Left ventricle myocardium inferior (tissue), 1 donor: ENCODE results near the gene NMNAT2. TPM values are rescaled to one million over a fixed set of nuclear protein-coding genes. Genes with fewer than 3 reads are reported as not detected.
A peak's percentile ranks its signal among the peaks of the same experiment; 100 is the strongest.

Experiments used
- DNase-seq: peaks from one replicate; pipeline ENCODE4 v3.0.0-alpha.2; 2020
- H3K27ac ChIP-seq: fragments of 200-600 bp; replicated peaks from 2 replicates; pipeline ENCODE4 v1.8.0; 2021
- H3K27me3 ChIP-seq: fragments of 200-600 bp; 2 replicates; pipeline ENCODE4 v1.8.0; 2021; ENCODE audit warnings: low read depth
- H3K36me3 ChIP-seq: fragments of 200-600 bp; 2 replicates; pipeline ENCODE4 v1.8.0; 2021
- H3K4me1 ChIP-seq: fragments of 200-600 bp; 2 replicates; pipeline ENCODE4 v1.8.0; 2021
- H3K4me3 ChIP-seq: fragments of 200-600 bp; 2 replicates; pipeline ENCODE4 v1.8.0; 2021; ENCODE audit warnings: mild to moderate bottlenecking, moderate library complexity
- H3K9me3 ChIP-seq: fragments of 200-600 bp; replicated peaks from 2 replicates; pipeline ENCODE4 v1.8.0; 2021
- CTCF ChIP-seq: fragments of 200-600 bp; IDR thresholded peaks from 2 replicates; pipeline ENCODE4 v1.8.0; 2021; ENCODE audit warnings: antibody characterized with exemption, mild to moderate bottlenecking, borderline replicate concordance
- intact Hi-C: fragments of 100-400 bp; cut with micrococcal nuclease; formaldehyde crosslinking; loops from one replicate; pipeline ENCODE4 v1.11.0; 2022
- total RNA-seq: library from RNA; stranded (reverse); fragmentation: NEBNext Ultra II Directional; extraction: Animal tissue kit (Norgen Biotek cat#: 25700); gene quantifications from one replicate; pipeline ENCODE4 v1.2.1, GENCODE V29; 2021
- donor health status: DM: no; HTN: yes; CAD: no; lungs with severe emphysema.

NMNAT2 gene
- total RNA-seq, 1 donor from 2014 or later = 3.4 TPM

- no peak overlapping the region for H3K4me3 ChIP-seq
- intact Hi-C loops = no loop called here
- TF ChIP-seq CTCF = no peak
- no peak for DNase-seq
- H3K27me3 ChIP-seq = no peaks in the 10 kb centered on the region
- H3K4me1 ChIP-seq = peaks cover 44% of the 10 kb centered on the region
- H3K9me3 ChIP-seq = no peaks in the 10 kb centered on the region
- peak overlapping the region; percentile 56 for H3K27ac ChIP-seq
- H3K36me3 ChIP-seq = no peaks in the 10 kb centered on the region
These were observed 126.2 kb downstream of the NMNAT2 start for GRCh38 chr1:183291802-183292514.

- no peaks in the 10 kb centered on the region for H3K9me3 ChIP-seq
- intact Hi-C loops = no loop called here
- no peak for DNase-seq
- H3K4me3 ChIP-seq = no peak overlapping the region
- H3K27me3 ChIP-seq = no peaks in the 10 kb centered on the region
- TF ChIP-seq CTCF = no peak
- H3K4me1 ChIP-seq = peaks cover 50% of the 10 kb centered on the region
- H3K36me3 ChIP-seq = no peaks in the 10 kb centered on the region
- peak overlapping the region; percentile 56 for H3K27ac ChIP-seq
These were observed 126.9 kb downstream of the NMNAT2 start for GRCh38 chr1:183291216-183291762.

GRCh38 chr1:183290628-183291027 is 127.6 kb downstream of the NMNAT2 start:
- intact Hi-C loops = no loop called here
- Histone ChIP-seq H3K36me3 (no peaks in the 10 kb centered on the region), H3K9me3 (no peaks in the 10 kb centered on the region), H3K4me1 (peaks cover 57% of the 10 kb centered on the region), H3K27me3 (no peaks in the 10 kb centered on the region), H3K4me3 (no peak overlapping the region), H3K27ac (peak overlapping the region; percentile 56)
- no peak for DNase-seq
- TF ChIP-seq CTCF = no peak

GRCh38 chr1:183289051-183289496 is 129.1 kb downstream of the NMNAT2 start:
- peak overlapping the region; percentile 95 for H3K27ac ChIP-seq
- intact Hi-C loops = no loop called here
- no peaks in the 10 kb centered on the region for H3K9me3 ChIP-seq
- no peak overlapping the region for H3K4me3 ChIP-seq
- peak; percentile 60 for DNase-seq
- TF ChIP-seq CTCF = no peak
- no peaks in the 10 kb centered on the region for H3K27me3 ChIP-seq
- H3K36me3 ChIP-seq = no peaks in the 10 kb centered on the region
- H3K4me1 ChIP-seq = peaks cover 65% of the 10 kb centered on the region

GRCh38 chr1:183288583-183288982 is 129.6 kb downstream of the NMNAT2 start:
- H3K4me1 ChIP-seq = peaks cover 70% of the 10 kb centered on the region
- no peaks in the 10 kb centered on the region for H3K9me3 ChIP-seq
- H3K4me3 ChIP-seq = no peak overlapping the region
- peak overlapping the region; percentile 95 for H3K27ac ChIP-seq
- H3K27me3 ChIP-seq = no peaks in the 10 kb centered on the region
- TF ChIP-seq CTCF = no peak
- H3K36me3 ChIP-seq = no peaks in the 10 kb centered on the region
- no peak for DNase-seq
- intact Hi-C loops = no loop called here
